ENCODE data around the gene C14orf39.

C14orf39 gene

GRCh38 chr14:60485598-60486251, at the start of gene C14orf39:
Gene C14orf39 (minus strand): TSS chr14:60486063. CDS start chr14:60485078, 985 bp downstream.
- peak within 1 kb of the TSS; percentile 63 for H3K4me3 ChIP-seq (ENCODE audit: low read depth, low read length)
- no peak for TF ChIP-seq CTCF (IDR thresholded peaks at IDR 0.05; ENCODE audit: low read depth, low read length)
- no peak for TF ChIP-seq POLR2A (IDR thresholded peaks at IDR 0.05; ENCODE audit: extremely low read depth, insufficient read length)
- no peak for TF ChIP-seq MYC (IDR thresholded peaks at IDR 0.05; ENCODE audit: low read depth, low read length)
- TF ChIP-seq MAX (IDR thresholded peaks at IDR 0.05; ENCODE audit: low read depth, low read length) = no peak
- peak; percentile 73 for DNase-seq (ENCODE audit: low read depth)

- no peak for TF ChIP-seq MYC (IDR thresholded peaks at IDR 0.05; ENCODE audit: low read depth, low read length)
- no peak for TF ChIP-seq POLR2A (IDR thresholded peaks at IDR 0.05; ENCODE audit: extremely low read depth, insufficient read length)
- TF ChIP-seq MAX (IDR thresholded peaks at IDR 0.05; ENCODE audit: low read depth, low read length) = no peak
- no peak for TF ChIP-seq CTCF (IDR thresholded peaks at IDR 0.05; ENCODE audit: low read depth, low read length)
- no peak for DNase-seq (ENCODE audit: low read depth)
- no peak overlapping the region for H3K4me3 ChIP-seq (ENCODE audit: low read depth, low read length)
These were observed 46.6 kb upstream of the C14orf39 start for GRCh38 chr14:60532442-60532841.

GRCh38 chr14:60515511-60516289, 29.8 kb upstream of the C14orf39 start:
- no peak for TF ChIP-seq MYC (IDR thresholded peaks at IDR 0.05; ENCODE audit: low read depth, low read length)
- no peak for TF ChIP-seq CTCF (IDR thresholded peaks at IDR 0.05; ENCODE audit: low read depth, low read length)
- TF ChIP-seq MAX (IDR thresholded peaks at IDR 0.05; ENCODE audit: low read depth, low read length) = no peak
- no peak for TF ChIP-seq POLR2A (IDR thresholded peaks at IDR 0.05; ENCODE audit: extremely low read depth, insufficient read length)
- no peak overlapping the region for H3K4me3 ChIP-seq (ENCODE audit: low read depth, low read length)
- no peak for DNase-seq (ENCODE audit: low read depth)

- TF ChIP-seq POLR2A (IDR thresholded peaks at IDR 0.05; ENCODE audit: extremely low read depth, insufficient read length) = no peak
- no peak for TF ChIP-seq MAX (IDR thresholded peaks at IDR 0.05; ENCODE audit: low read depth, low read length)
- no peak for TF ChIP-seq MYC (IDR thresholded peaks at IDR 0.05; ENCODE audit: low read depth, low read length)
- TF ChIP-seq CTCF (IDR thresholded peaks at IDR 0.05; ENCODE audit: low read depth, low read length) = no peak
- no peak overlapping the region for H3K4me3 ChIP-seq (ENCODE audit: low read depth, low read length)
- no peak for DNase-seq (ENCODE audit: low read depth)
These were observed 29.1 kb upstream of the C14orf39 start for GRCh38 chr14:60514741-60515491.

- no peak for DNase-seq (ENCODE audit: low read depth)
- H3K4me3 ChIP-seq (ENCODE audit: low read depth, low read length) = no peak overlapping the region
- TF ChIP-seq MAX (IDR thresholded peaks at IDR 0.05; ENCODE audit: low read depth, low read length) (no peak), MYC (IDR thresholded peaks at IDR 0.05; ENCODE audit: low read depth, low read length) (no peak), POLR2A (IDR thresholded peaks at IDR 0.05; ENCODE audit: extremely low read depth, insufficient read length) (no peak), CTCF (IDR thresholded peaks at IDR 0.05; ENCODE audit: low read depth, low read length) (no peak)
These were observed 28.5 kb upstream of the C14orf39 start for GRCh38 chr14:60514378-60514740.

All from NB4 (cell line).